Measurements from ENCODE around the gene SNX24. TPM values are rescaled to one million over a fixed set of nuclear protein-coding genes. Genes with fewer than 3 reads are reported as not detected.

SNX24 gene
- total and polyA plus RNA-seq, 9 of the 15 experiments (the other 6 are each of a cell fraction or from before 2014, with no cell fraction given) = 5.3 to 10.1 (median 7.9) TPM

DNA sequence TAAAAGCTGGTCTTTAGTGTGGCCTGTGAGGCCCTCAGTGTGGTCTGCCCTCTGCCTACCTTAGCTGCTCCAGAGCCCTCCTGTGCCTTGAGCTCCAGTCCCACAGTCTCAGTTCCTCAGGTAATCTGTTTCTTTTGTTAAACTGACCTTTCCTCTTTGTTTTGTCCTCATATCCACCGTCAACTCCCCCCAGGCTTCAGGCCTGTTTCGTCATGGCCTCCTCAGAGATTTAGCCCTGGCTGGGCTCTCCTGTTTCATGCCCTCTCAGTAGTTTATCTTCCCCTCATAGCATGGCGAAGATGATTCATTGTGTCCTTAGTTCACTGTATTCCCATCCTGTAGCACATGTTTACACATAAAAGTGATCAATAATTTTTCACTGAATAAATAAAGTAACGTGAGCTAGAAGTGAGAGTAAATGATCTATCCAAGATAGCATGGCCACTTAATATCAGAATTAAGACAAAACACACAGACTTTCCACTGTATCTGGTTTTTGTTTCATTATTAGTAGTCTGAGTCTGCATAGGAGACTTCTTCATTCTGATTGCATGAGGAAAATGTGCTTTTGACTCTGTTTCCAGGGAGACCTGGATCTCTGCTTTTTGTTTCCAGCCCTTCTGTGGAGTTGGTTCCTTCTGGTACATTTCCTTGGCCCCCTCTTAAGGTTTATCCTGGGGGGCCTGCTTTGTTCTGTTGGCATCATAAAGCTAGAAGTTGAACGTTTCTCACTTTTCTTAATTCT lies 70.5 kb downstream of the SNX24 start:
- H4K20me1 ChIP-seq (replicated peaks; ENCODE audit: control insufficient read depth, insufficient read depth, low read length) = no peaks in the 10 kb centered on the region
- no peaks in the 10 kb centered on the region for H3K9me3 ChIP-seq (replicated peaks; ENCODE audit: control insufficient read depth, insufficient read depth, low read depth, low read length)
- ATAC-seq = no peak
- no peak overlapping the region for H3K4me2 ChIP-seq (ENCODE audit: insufficient read depth, low read length)
- H3K27me3 ChIP-seq (ENCODE audit: control insufficient read depth in 2 of 2, insufficient read depth in 2 of 2, low read length in 2 of 2) = no peaks in the 10 kb centered on the region; a peak in 1 of 5 replicates
- WGBS (ENCODE audit: insufficient coverage, low coverage, missing lambda C conversion rate) = 9% methylated on average over 5 of the region's 5 CpGs
- BruUV-seq (replicated peaks) = no TSS peak
- in situ Hi-C loops (cut with MboI) = no loop called here
- DNase-seq (ENCODE audit: extremely low read depth in 1 of 4, low spot score in 3 of 4) = no peak
- intact Hi-C loops (cut with micrococcal nuclease) = no loop called here
- FAIRE-seq = no peak
- POLR2A ChIA-PET = no interaction called here
- no peak overlapping the region for H2AFZ ChIP-seq (ENCODE audit: low read depth, low read length)
- no peak overlapping the region for H3K4me3 ChIP-seq
- no peaks in the 10 kb centered on the region for H3K79me2 ChIP-seq (ENCODE audit: control insufficient read depth, insufficient read depth, low read length)
- no peaks in the 10 kb centered on the region for H3K9me1 ChIP-seq (ENCODE audit: control insufficient read depth, insufficient read depth, low read length)
- no peaks in the 10 kb centered on the region for H3K36me3 ChIP-seq (ENCODE audit: control insufficient read depth, insufficient read depth, low read length)
- CTCF ChIA-PET (ENCODE audit: low intra/inter-chr PET ratio) = no interaction called here
- no peak for TF ChIP-seq PTBP1 (IDR thresholded peaks at IDR 0.05; ENCODE audit: low read depth, low read length)
- no peak for TF ChIP-seq ARID1B (IDR thresholded peaks at IDR 0.05)
- no peak for TF ChIP-seq NR1H2 (CRISPR knock-in tag; IDR thresholded peaks at IDR 0.05)
- TF ChIP-seq HOXB6 (CRISPR knock-in tag; IDR thresholded peaks at IDR 0.05; ENCODE audit: borderline replicate concordance) = no peak
- TF ChIP-seq MEF2D (tag; conservative IDR thresholded peaks at IDR 0.05; ENCODE audit: low read depth) = no peak
- TF ChIP-seq CSDE1 (IDR thresholded peaks at IDR 0.05) = no peak
- no peak for TF ChIP-seq RFX1 (IDR thresholded peaks at IDR 0.05)
- H3K27ac ChIP-seq (ENCODE audit: extremely low read depth, low read depth, low read length) = no peak overlapping the region
- H3K9ac ChIP-seq (ENCODE audit: insufficient read depth in 1 of 2, low read depth in 2 of 2, low read length in 2 of 2) = no peak overlapping the region
- no peaks in the 10 kb centered on the region for H3K4me1 ChIP-seq (replicated peaks in 1 of 2; ENCODE audit: control insufficient read depth in 2 of 2, insufficient read depth in 2 of 2, low read length in 2 of 2)
